Loucy (cell line): Measurements from ENCODE around the gene TMOD4.

Experiments used
- H2AFZ ChIP-seq: fragments of 200-600 bp; sonication (generic); 2 replicates; pipeline ENCODE4 v1.6.0; 2016; ENCODE audit warnings: antibody characterized with exemption, mild to moderate bottlenecking, low read length, moderate library complexity
- H3F3A ChIP-seq: fragments of 200-600 bp; 2 replicates; pipeline ENCODE4 v1.6.0; 2016; ENCODE audit warnings: antibody characterized with exemption, low read depth, mild to moderate bottlenecking
- H3K27me3 ChIP-seq: fragments of 200-600 bp; sonication (generic); 2 replicates; pipeline ENCODE4 v1.6.1; 2014; ENCODE audit warnings: low read length, mild to moderate bottlenecking; ENCODE audit not compliant: insufficient read depth, poor library complexity, severe bottlenecking
- H3K36me3 ChIP-seq: fragments of 200-600 bp; sonication (generic); 2 replicates; pipeline ENCODE4 v1.6.1; 2016; ENCODE audit warnings: low read length; ENCODE audit not compliant: insufficient read depth
- H3K4me1 ChIP-seq: fragments of 200-600 bp; sonication (generic); 2 replicates; pipeline ENCODE4 v1.5.1; 2014; ENCODE audit warnings: low read length, mild to moderate bottlenecking; ENCODE audit not compliant: insufficient read depth, poor library complexity, severe bottlenecking
- H3K4me2 ChIP-seq: fragments of 200-600 bp; sonication (generic); 2 replicates; pipeline ENCODE4 v1.6.0; 2014; ENCODE audit warnings: antibody characterized with exemption, low read length, low read depth, mild to moderate bottlenecking; ENCODE audit not compliant: poor library complexity, severe bottlenecking
- H3K4me3 ChIP-seq: fragments of 200-600 bp; sonication (generic); 2 replicates; pipeline ENCODE4 v1.5.1; 2014; ENCODE audit warnings: low read length, mild to moderate bottlenecking, mixed read lengths; ENCODE audit not compliant: poor library complexity, severe bottlenecking
- H3K79me2 ChIP-seq: fragments of 200-600 bp; sonication (generic); 2 replicates; pipeline ENCODE4 v1.6.1; 2014; ENCODE audit warnings: low read length; ENCODE audit not compliant: insufficient read depth
- H3K9ac ChIP-seq: fragments of 200-600 bp; sonication (generic); 2 replicates; pipeline ENCODE4 v1.6.0; 2014; ENCODE audit warnings: mild to moderate bottlenecking, low read depth, low read length, moderate library complexity; ENCODE audit not compliant: poor library complexity, severe bottlenecking
- H3K9me2 ChIP-seq: fragments of 200-600 bp; sonication (generic); replicated peaks from 2 replicates; pipeline ENCODE4 v1.6.1; 2016; ENCODE audit warnings: low read depth, low read length, mixed read lengths
- H3K9me3 ChIP-seq: fragments of 200-600 bp; sonication (generic); 2 replicates; pipeline ENCODE4 v1.6.1; 2014; ENCODE audit warnings: mild to moderate bottlenecking, antibody characterized with exemption, low read length, low read depth; ENCODE audit not compliant: insufficient read depth
- H4K20me1 ChIP-seq: fragments of 200-600 bp; sonication (generic); 2 replicates; pipeline ENCODE4 v1.6.0; 2014; ENCODE audit warnings: antibody characterized with exemption, low read length, mild to moderate bottlenecking; ENCODE audit not compliant: insufficient read depth, poor library complexity, severe bottlenecking
- CTCF ChIP-seq: fragments of 200-600 bp; sonication (generic); conservative IDR thresholded peaks from 2 replicates; pipeline ENCODE4 v1.5.1; 2014; ENCODE audit warnings: mild to moderate bottlenecking, antibody characterized with exemption, low read length
- EZH2phosphoT487 ChIP-seq: fragments of 200-600 bp; IDR thresholded peaks from 2 replicates; pipeline ENCODE4 v1.6.1; 2018; ENCODE audit warnings: antibody characterized with exemption, mild to moderate bottlenecking, moderate library complexity, borderline replicate concordance

TMOD4 gene

GRCh38 chr1:151147665-151148064 is 28.1 kb downstream of the TMOD4 start:
- no peak overlapping the region for H3K9ac ChIP-seq

GRCh38 chr1:151147132-151147503 is 28.7 kb downstream of the TMOD4 start:
- H3K36me3 ChIP-seq = no peaks in the 10 kb centered on the region
- H3K27me3 ChIP-seq = peaks cover 15% of the 10 kb centered on the region
- peak overlapping the region; percentile 84 for H3K4me2 ChIP-seq
- H3K9ac ChIP-seq = peak overlapping the region; percentile 52
- H3K4me3 ChIP-seq = peak overlapping the region; percentile 78
- no peaks in the 10 kb centered on the region for H3K79me2 ChIP-seq
- H4K20me1 ChIP-seq = no peaks in the 10 kb centered on the region
- H2AFZ ChIP-seq = peak overlapping the region; percentile 98
- no peaks in the 10 kb centered on the region for H3K9me3 ChIP-seq
- H3K9me2 ChIP-seq = no peaks in the 10 kb centered on the region
- H3F3A ChIP-seq = no peaks in the 10 kb centered on the region
- no peak for TF ChIP-seq EZH2phosphoT487
- TF ChIP-seq CTCF = no peak
- H3K4me1 ChIP-seq = peaks cover 7% of the 10 kb centered on the region

More at GRCh38 chr1:151147665-151148064, 28.1 kb downstream of the TMOD4 start:
- no peaks in the 10 kb centered on the region for H3K79me2 ChIP-seq
- H3K9me3 ChIP-seq = no peaks in the 10 kb centered on the region
- H3K27me3 ChIP-seq = peaks cover 15% of the 10 kb centered on the region
- H3K9me2 ChIP-seq = no peaks in the 10 kb centered on the region
- H3F3A ChIP-seq = no peaks in the 10 kb centered on the region
- no peak overlapping the region for H2AFZ ChIP-seq
- H4K20me1 ChIP-seq = no peaks in the 10 kb centered on the region
- peaks cover 7% of the 10 kb centered on the region for H3K4me1 ChIP-seq
- H3K4me3 ChIP-seq = no peak overlapping the region
- no peak overlapping the region for H3K4me2 ChIP-seq
- H3K36me3 ChIP-seq = no peaks in the 10 kb centered on the region
- TF ChIP-seq CTCF = no peak
- no peak for TF ChIP-seq EZH2phosphoT487

DNA sequence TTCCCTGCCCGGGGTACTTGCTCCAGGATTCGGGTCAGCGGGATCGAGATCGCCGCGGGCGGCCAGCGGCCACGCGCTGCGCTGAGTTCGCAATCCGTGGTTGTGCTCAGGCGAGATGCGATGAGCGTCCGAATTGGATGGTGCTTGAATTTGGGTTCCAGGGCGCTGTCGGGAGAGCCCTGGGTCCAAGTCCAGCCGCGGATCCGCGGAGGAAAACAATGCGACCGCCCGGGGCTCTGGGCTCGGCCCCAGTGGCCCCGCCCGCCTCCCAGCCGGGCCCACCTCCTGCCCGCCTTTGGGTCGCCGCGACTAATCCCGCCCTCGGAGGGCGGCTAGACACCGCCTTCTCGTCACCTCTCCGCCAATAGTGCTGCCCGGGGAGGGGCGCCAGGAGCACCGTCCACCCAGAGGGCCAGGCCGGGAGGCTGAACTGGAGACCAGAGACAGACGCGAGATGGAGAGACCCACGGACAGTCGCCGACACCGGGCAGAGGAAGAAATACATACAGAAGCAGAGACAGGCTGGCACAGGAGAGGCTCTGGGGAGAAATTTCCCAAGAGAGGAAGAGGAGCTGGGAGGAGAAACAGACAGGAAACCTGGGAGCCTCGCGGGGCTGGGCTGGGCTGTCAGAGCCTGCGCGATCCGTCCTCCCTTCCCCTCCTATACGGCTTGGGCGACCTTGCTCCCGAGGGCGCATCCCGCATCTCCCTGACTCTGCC is 29.2 kb downstream of the TMOD4 start, which contains the start of gene SEMA6C:
Gene SEMA6C, minus strand, starts transcription at position 220 of the 720 bp plus-strand sequence. CDS start 4,010 bp downstream, outside the sequence.
- no peaks in the 10 kb centered on the region for H3K79me2 ChIP-seq
- H3K4me1 ChIP-seq = peaks cover 7% of the 10 kb centered on the region

More for the DNA sequence above, 29.2 kb downstream of the TMOD4 start, which contains the start of gene SEMA6C:
- no peak for TF ChIP-seq CTCF
- Histone ChIP-seq H3K9me3 (no peaks in the 10 kb centered on the region), H3K27me3 (peaks cover 15% of the 10 kb centered on the region), H3F3A (no peaks in the 10 kb centered on the region), H3K9me2 (no peaks in the 10 kb centered on the region), H3K36me3 (no peaks in the 10 kb centered on the region), H3K9ac (peak within 1 kb of the TSS; percentile 66), H2AFZ (peak within 1 kb of the TSS; percentile 98), H3K4me3 (peak within 1 kb of the TSS; percentile 78), H3K4me2 (peak within 1 kb of the TSS; percentile 84), H4K20me1 (no peaks in the 10 kb centered on the region)
